SHP77 (cell line): ENCODE data around the gene SEC14L5.
"Not testable (repeated sequence)": the region's sequence is repeated elsewhere in the genome, so short reads cannot be mapped to it uniquely, and the experiment has no call there.

ENCODE experiments used
- DNase-seq, 2 experiments: peaks; one replicate each; lab custom pipeline; 2025; lab: John Stamatoyannopoulos, UW

Gene SEC14L5

DNA sequence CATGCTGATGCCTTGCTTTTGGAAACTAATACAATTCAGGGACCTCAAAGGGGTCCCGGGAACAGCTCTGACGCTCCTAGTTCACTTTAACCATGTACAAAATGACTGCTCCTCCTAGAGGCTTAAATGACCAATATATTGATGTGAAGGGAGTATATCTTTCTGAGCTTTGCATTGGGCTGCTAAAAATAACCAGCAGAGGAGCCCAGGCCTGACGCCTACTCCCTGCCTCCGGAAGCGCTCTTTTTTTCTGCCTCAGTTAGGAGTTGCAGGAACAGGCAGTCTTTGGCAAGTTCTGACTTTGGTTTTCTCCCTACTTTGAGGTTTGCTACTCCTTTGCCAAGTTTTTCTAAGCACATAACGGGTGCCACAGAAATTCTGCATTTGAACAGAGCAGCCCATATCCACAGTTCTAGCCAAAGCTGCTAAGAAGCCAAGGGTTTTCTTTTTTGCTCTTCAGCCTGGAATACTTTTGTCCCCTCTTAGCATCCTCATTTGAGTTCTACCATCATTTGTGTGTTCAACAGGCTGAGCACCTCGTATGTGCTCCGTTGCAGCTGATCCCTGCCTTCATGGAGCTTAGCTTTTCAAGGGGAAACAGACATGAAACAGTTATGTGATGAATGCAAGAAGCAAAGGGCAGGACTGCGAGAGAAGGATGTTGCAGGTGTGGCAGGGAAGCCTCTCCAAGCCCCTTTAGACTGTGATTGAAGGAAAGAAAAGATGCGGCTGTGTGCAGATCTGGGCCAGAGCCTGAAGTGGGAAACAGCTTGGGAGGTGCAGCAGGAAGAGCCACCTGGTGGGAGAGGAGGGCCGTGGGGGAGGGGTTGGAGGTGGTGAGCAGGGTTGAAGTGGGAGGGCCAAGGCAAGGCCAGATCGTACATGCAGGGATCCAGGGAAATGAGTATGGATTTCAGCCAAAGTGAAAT, 78.4 kb downstream of the SEC14L5 start:
- no peak for DNase-seq

DNA sequence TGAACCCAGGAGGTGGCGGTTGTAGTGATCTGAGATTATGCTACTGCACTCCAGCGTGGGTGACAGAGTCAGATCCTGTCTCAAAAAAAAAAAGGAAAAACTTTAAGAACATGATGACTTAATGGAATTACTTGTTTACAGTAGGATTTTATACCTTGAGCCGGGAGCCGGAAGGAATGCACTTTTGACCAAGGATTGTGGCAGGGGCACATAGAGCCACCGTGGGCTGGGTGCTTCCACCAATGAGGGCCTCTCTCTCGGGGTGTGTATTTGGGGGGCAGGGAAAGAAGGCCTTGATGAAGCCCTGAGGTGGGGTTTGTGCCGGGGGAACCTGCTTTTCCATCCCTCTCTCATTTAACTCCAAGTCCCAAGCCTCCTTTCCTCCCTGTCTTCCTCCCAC, 82.3 kb downstream of the SEC14L5 start:
- no peak for DNase-seq

DNA sequence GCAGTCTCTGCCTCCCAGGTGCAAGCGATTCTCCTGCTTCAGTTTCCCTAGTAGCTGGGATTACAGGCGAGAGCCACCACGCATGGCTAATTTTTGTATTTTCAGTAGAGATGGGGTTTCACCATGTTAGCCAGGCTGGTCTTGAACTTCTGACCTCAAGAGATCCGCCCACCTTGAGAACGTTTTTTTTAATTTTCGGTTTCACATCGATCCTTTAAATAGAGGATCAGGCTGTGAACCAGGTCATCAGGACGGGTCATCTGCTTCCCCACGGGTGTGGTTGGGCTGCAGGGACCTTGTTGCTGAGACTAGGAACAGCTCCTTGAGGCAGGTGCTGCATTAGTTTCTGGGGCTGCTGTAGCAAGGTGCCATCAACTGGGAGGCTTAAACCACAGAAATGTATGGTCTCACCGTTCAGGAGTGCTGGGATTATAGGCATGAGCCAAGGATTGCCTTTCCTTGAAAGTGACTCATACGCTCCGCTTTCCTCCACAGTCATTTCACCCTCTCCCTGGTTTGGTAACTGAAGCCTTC, 83.5 kb downstream of the SEC14L5 start:
- no peak for DNase-seq

DNA sequence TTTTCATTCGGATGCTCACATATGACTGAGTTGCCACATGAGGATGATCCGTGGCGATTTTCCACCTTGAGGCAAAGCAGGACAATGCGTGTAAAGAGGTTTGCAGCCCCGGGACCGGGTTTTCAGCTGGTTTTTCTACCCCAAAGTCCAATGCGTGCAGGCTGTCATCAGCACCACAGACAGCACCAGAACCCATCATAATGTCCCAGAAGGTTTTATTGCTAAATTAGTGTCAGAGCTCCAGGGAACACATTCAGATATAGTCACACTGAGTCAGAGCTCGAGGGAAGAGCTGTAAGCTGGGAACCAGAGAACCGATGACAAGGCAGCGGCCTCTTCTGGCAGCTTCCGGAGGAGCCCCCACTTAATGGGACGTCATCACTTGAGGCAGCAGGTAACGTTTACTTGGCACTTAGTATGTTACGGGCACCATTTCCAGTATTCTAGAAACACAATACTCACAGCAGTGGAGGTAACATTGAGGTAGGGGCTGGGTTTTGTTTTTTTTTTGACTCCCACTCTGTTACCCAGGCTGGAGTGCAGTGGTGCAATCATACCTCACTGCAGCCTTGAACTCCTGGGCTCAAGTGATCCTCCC, 84.5 kb downstream of the SEC14L5 start:
- no peak for DNase-seq

DNA sequence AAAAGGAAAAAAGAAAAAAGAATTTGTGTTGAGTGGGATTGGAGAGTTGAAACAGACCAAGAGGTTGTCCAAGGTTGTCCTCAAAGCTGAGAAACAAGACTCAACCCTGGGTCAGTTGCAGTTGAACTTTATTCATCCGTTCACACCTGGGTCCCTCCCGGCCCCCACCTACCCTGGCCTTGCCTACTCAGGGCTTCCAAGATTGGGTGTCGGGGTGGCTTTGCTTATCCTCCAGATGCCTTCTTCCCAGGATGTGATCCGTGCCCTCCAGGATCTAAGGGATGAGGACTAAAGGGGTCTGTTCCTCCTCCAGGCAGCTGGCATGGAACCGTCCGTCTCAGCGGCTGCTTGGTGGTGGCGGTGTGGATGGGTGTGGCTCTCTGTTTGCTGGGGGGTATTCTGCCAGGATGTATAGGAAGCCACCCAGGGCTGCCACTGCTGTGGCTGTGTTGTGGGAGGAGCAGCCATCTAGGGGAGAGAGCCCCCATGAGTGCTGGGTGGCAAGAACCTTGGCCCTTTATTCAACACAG, 85.9 kb downstream of the SEC14L5 start:
- no peak for DNase-seq

DNA sequence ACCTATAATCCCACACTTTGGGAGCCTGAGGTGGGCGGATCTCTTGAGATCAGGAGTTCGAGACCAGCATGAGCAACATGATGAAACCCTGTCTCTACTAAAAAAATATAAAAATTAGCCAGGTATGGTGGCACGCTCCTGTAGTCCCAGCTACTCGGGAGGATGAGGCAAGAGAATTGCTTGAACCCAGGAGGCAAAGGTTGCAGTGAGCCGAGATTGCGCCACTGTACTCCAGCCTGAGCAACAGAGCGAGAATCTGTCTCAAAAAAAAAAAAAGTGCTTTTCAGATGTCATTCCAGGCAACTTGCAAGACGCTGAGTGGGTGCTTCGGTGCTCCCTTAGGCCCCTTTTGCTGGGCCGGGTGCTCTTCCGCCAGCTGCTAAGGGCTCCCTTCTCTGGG, 86.5 kb downstream of the SEC14L5 start:
- not testable (repeated sequence) for DNase-seq

DNA sequence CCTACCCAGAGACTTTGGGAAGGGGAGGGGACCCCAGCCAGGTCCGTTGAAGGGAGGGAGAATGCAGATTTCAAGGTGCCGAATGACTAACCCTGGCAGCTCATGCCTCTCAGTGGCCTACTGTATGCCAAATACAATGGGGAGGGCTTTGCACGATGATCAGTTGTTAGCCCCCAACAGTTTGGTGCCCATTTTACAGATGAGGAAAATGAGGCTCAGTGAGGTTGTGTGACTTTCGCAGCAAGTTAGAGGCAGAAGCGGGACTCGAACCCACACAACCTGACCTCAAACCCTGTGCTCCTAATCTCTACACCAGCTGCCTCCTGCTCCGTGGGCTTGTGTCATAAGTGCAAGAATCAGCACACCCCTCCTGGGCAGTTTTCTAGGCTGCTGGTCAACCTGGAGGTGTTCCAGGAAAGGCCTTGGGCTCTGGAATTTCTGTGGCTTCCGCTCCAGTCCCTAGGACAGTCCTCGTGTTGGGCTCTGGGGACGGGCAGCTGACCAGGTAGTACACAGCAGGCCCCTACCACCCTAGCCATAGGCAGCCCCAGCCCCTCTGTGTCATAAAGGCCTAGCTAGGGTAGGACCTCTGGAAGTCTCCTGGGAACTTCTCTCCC, 87.5 kb downstream of the SEC14L5 start:
- no peak for DNase-seq

DNA sequence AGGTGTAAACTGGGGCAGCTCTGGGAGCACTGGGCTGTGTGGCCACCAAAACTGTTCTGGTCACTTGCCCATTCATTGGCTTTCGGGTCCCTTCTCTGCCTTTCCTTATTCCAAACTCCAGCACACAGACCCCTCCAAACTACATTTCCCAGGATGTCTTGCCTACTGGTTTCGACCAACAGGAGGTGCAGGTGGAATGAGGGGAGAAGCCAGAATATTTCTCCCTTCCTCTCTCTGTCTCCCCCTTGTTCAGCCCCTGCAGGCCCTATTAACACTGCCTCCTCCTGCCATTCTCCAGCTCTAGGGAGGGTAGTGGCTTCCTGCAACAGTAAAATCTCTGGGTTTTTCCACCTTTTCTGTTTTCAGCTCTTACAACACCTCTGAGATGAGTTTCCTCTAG, 88.8 kb downstream of the SEC14L5 start:
- DNase-seq: no peak

DNA sequence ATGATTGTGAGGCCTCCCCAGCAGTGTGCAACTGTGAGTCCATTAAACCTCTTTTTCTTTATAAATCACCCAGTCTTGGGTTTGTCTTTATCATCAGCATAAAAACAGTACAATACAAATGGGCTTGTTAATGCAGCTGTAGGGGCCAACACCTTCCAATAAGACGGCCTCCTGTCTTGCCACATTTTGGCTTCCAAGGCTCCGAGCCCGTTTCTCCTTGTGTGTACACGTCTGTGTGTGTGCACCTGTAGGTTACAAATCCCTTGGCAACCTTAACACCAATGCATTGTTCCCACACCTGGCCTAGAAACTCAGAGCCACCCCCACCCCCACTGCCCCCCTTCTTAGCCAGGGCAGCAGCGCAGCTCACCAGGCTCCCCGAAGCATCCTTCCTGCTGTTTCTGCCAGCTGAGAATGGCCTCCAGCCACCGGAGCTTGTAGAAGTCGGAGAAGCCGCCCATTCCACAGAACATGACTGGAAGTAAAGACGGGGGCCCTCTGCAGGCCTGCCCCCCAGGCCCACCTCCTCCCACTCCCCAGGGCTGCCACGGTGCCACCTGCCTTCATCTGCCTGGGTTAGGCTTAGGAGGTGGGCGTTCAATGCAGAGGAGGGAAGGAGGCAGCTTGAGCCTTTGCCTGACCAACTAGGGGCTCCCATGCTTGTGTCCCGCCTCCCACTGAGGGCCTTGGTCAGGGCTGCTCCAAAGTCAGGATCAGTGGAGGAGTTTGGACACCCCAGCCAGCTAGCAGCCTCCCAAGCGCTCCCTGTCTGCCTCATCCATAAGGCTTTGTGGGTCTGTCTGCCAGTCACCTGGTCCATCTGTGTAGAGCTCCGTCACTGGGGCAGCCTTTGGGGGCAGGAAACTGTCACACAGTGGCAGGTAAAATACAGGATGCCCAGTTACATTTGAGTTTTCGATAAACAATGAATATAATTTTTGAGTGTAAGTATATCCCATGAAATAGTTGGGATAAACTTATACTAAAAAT, 97.0 kb downstream of the SEC14L5 start:
- DNase-seq: no peak

DNA sequence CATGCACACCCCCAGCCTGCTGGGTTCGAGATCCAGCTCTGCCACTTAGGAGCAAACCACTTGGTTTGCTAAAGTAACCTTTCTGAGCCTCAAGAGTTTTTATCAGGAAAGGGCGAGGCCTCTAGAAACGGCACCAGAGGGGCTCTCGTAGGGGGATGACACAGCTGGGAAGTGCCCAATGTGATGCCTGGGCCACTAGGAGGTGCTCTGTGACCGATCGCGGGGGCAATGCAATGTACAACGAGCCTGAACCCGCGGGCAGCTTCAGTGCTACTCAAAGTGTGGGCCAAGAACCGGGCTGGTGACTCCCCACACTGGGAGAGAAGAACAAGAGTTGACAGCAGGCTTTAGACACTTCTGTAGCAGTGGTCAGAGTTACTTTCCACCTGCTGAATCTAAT, 98.2 kb downstream of the SEC14L5 start:
- no peak for DNase-seq

DNA sequence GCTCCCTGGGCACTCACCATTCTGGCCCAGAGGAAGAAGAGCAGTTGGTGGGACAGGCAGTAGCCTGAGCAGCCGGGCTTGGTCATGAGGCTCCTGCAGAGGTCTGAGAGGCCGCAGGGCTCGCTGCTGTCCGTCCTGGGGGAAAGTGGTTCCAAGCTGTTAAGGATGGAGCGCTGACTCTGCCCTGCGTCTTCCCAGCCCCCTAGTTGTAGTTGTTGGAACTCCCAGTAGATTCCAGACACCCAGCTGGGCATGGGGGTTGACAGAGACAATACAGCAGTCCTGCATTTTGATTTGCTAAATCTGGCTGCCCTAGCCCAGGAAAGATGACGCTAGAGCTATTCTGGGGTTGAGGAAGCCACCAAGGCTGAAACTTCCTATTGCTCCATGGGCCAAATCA, 100.3 kb downstream of the SEC14L5 start:
- DNase-seq: no peak

DNA sequence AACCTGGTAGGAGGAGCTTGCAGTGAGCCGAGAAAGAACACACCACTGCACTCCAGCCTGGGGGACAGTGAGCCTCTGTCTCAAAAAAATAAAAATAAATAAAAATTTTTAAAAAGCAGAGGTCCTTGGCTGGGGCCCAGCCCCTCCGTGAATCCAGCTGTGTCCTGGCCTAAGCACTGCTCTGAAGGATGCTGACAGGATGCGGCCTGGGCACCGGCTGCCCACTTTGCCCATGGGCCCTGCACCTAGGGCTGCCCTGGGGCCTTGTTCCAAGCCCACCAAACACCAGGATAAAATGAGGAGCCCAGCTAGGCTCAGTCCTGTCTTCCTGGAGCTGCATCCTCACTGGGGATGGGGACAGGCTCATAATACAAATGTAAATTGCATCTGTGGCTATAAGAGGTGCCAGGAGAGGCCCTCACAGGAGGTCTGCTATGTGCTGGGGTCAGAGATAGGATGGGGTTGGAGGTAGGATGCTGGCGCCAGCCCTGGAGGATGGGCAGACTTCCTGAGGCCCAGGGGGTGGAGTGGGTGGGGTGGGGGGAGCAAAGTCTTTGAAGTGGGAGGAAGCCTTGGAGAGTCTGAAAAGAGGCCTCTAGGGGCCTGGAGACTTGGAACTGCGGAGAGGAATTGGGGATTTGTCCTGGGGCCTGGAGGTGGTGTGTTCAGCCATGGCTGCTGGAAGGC, 101.4 kb downstream of the SEC14L5 start:
- DNase-seq: no peak

DNA sequence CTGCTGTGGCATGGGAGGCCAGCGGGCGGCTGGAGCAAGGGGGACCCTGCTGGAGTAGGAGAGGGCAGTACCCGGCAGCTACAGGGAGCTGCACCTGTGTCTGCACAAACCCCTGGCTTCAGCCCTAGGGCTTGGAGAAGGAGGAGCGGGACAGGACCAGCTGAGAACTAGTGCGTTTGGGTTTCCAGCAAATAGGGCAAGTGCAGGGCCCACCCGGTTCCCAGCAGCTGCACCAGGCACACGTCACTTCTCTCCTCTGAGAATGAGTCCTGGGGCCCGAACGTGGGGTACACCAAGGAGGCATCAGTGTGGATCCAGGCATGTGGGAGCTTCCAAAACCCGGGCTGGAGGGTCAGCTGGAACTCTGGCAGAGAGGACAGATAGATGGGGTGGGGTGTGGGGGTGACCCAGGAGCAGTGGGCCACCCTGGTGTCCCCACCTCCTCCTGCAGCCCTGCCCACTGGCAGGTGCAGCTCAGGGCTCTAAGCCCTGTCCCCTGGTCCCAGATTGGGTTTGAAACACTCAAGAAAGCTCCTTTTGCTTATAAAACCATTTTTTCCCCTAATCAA, 102.0 kb downstream of the SEC14L5 start:
- no peak for DNase-seq

DNA sequence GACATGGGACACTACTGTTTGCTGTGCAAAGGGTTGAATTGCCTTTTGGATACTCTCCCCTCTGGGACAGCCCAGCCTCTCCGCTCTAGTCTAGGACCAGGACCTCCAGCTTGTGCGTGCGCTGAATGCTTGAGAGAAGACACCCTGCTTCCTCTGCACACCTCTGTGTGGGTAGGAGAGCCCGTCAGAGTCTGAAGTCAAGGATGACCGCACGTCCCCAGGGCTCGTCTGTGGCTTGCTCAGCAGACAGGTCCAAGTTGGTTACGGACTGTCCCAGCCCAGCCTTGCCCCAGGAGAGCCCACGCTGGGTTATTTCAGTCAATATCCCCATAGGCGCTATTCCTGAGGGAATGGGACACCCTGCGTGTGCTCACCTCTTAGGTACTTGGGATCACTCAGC, 103.9 kb downstream of the SEC14L5 start:
- DNase-seq: no peak

DNA sequence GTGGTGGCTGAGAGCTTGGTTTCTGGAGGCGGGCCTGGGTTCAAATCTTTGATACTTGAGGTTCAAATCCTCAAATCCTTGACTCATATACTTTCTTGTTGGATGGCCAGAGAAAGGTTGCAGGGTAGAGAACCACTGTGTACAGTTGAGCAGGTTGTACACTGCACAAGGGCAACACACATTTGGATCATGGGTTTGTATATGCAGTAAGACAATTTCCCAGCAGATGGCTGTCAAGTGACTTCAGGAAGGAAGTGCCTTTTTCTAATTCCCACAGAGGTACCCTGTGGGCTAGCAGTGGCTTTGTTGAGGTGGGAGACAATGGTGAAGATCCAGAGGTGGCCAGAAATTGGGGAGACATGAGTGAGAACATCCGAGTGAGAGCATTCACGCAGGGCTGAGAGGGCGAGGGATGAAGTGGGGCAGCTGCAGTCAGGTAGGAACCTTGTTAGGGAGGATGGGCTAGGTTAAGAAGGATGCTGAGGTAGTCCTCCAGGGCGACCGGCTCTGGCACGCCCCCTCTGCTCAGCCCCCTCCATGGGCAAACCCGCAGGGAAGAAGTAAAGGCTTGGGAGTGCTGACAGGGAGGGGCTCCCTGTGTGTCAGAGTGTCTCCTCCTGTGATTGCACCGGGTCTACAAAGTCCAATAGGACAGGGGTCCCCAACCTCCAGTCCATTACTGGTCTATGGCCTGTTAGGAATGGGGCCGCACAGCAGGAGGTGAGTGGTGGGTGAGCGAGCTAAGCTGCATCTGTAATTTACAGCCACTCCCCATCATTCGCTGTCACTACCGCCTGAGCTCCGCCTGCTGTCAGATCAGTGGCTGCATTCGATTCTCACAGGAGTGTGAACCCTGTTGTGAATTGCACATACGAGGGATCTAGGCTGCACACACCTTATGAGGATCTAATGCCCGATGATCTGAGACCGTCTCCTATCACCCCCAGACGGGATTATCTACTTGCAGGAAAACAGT, 104.9 kb downstream of the SEC14L5 start:
- no peak for DNase-seq

DNA sequence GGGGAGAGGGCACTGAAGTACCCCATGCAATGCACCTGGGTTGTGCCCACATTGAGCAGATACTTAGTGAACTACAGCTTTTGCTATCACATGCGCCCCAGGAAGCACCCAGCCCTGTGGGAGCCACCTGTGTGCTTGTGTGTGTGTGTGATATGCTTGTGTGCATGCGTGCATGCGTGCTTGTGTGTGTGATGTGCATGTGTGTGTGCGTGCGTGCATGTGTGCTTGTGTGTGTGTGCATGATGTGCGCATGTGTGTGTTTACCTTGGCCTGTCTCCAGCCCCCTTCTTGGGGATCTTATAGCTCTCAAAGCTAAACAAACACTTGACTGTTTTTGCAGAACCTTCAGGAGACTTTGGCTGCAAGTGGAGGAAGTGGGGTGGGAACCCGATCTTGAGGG, 106.8 kb downstream of the SEC14L5 start:
- DNase-seq: no peak

DNA sequence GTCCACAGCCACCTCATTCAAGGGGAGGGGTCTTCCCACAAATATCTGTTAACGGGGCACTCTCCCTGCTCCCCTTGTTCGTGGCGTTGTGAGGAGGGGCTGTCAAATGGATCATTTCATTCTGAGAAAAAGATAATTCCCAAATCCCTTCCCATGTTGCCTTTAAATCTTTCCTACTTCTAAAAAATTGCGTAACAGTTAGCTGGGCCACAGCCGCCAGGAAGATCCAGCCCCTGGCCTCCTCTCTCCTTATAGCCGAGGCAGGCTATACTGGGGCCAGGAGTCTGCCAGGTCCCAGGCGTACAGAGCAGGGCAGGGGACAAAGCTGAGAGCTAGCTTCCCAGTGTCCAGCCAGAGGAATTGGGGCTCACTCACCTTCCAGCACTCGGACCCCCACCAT, 107.2 kb downstream of the SEC14L5 start:
- no peak for DNase-seq

DNA sequence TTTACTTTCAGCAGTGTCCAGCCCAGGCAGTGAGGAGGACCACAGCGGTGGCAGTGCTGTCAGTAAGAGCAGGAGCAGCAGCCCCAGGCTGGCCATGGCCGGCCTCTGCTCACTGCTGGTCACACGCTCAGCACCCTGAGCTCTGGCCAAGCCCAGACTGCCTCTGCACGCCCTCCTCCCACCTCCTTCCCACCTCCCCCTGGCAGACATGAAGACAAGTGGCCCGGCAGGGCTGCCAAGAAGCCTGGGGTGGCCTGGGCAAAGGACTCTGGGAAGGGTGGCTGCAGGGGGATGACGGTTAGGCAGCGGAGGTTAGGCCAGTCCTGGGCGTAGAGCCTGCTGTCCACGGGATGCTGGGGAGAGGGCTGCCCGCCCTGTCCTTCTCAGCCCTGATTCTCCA, 107.7 kb downstream of the SEC14L5 start, which contains the start of gene C16orf89:
C16orf89 (minus strand) TSS at position 144 of the 400 bp plus-strand sequence; CDS start at position 96, 48 bp downstream.
- DNase-seq: no peak

DNA sequence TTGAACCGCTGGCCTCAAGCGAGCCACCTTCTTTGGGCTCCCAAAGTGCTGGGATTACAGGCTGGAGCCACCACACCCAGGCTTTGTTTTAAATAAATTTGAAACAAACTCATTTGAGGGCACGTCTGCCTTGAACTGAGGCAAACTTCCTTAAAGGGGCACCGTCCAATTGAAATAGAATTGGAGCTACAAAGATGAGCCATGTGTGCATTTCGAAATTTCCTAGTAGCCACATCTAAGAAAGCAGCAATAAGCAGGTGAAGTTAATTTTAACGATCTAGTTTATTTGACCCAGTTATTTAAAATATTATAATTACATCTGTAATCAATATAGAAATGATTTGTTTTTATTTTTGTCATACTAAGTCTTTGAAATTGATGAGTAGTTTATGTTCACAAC, 108.4 kb downstream of the SEC14L5 start:
- no peak for DNase-seq
